HepG2 (cell line): ENCODE measurements around the gene CASKIN2. TPM values are rescaled to one million over a fixed set of nuclear protein-coding genes. Genes with fewer than 3 reads are reported as not detected.

Experiments used
- ATAC-seq: fragments of 200-7000 bp; cut with Tn5 transposase; 3 replicates; pipeline ENCODE4 v1.9.1; 2020; ENCODE audit warnings: mild to moderate bottlenecking, moderate library complexity
- BruUV-seq: library from RNA; stranded (reverse); fragments of 400-500 nt; replicated peaks from 2 replicates; lab custom pipeline; 2021; lab: Mats Ljungman, UMichigan
- CTCF ChIA-PET: fragments of 300-600 bp; formaldehyde crosslinking; extraction: SDS; loops from one replicate; lab custom pipeline; 2021; ENCODE audit warnings: low total read pairs, inconsistent platforms, low intra/inter-chr PET ratio; lab: Yijun Ruan, JAX
- POLR2A ChIA-PET: fragments of 350-600 bp; sonication (Branson Sonifier 250); formaldehyde crosslinking; loops from one replicate; lab custom pipeline; 2020; ENCODE audit warnings: antibody characterized with exemption, inconsistent platforms; lab: Yijun Ruan, JAX
- DNase-seq: peaks from one replicate; pipeline ENCODE4 v3.0.0-alpha.2; 2015; ENCODE audit warnings: low spot score
- FAIRE-seq: peaks from 3 replicates; lab custom pipeline; 2011; peaks lifted over from hg19 to GRCh38; lab: Jason Lieb, UNC
- H2AFZ ChIP-seq: one replicate; pipeline ENCODE4 v1.6.1; 2011; ENCODE audit warnings: low read length, inconsistent platforms
- H3K27ac ChIP-seq: fragments of 300-600 bp; 3 replicates; pipeline ENCODE4 v1.8.0; 2011; ENCODE audit warnings: mixed run types, mild to moderate bottlenecking, mixed read lengths, low read length, inconsistent platforms; ENCODE audit not compliant: insufficient read depth; ENCODE audit errors: extremely low read length
- H3K27me3 ChIP-seq, 2 experiments: fragments of 200-600 bp in 1 of 2; 2 replicates in 1 of 2; 3 replicates in 1 of 2; pipeline versions ENCODE4 v1.6.0 to v1.8.0; 2011; ENCODE audit warnings: low read length in 2 of 2, mild to moderate bottlenecking in 2 of 2, moderate library complexity in 2 of 2, inconsistent platforms in 1 of 2; ENCODE audit not compliant: insufficient read depth in 2 of 2, control insufficient read depth in 1 of 2
- H3K36me3 ChIP-seq, 2 experiments: fragments of 200-600 bp in 1 of 2; replicated peaks in 1 of 2; 2 replicates in 1 of 2; 3 replicates in 1 of 2; pipeline versions ENCODE4 v1.5.1 to v1.8.0; 2011; ENCODE audit warnings: low read length in 2 of 2, inconsistent platforms in 1 of 2; ENCODE audit not compliant: insufficient read depth in 2 of 2, control insufficient read depth in 1 of 2
- H3K4me1 ChIP-seq: 2 replicates; pipeline ENCODE4 v1.5.1; 2012; ENCODE audit warnings: low read length, inconsistent platforms; ENCODE audit not compliant: insufficient read depth
- H3K4me2 ChIP-seq: 2 replicates; pipeline ENCODE4 v1.6.0; 2011; ENCODE audit warnings: low read depth, low read length, inconsistent platforms
- H3K4me3 ChIP-seq, 3 experiments: fragments of 200-600 bp in 1 of 3; sonication (generic), shearing (Covaris generic) in 1 of 3; replicated peaks in 1 of 3; 2 replicates each; pipeline ENCODE4 v1.5.1; 2011 to 2016; ENCODE audit warnings: low read length in 3 of 3, inconsistent platforms in 2 of 3, low read depth in 2 of 3, mild to moderate bottlenecking in 2 of 3, control low read depth in 1 of 3, mixed read lengths in 1 of 3; ENCODE audit not compliant: insufficient read depth in 1 of 3
- H3K79me2 ChIP-seq: one replicate; pipeline ENCODE4 v1.6.1; 2011; ENCODE audit warnings: low read length, inconsistent platforms; ENCODE audit not compliant: insufficient read depth
- H3K9ac ChIP-seq: 2 replicates; pipeline ENCODE4 v1.6.0; 2011; ENCODE audit warnings: mild to moderate bottlenecking, low read depth, low read length, inconsistent platforms; ENCODE audit not compliant: insufficient read depth
- H3K9me3 ChIP-seq: 2 replicates; pipeline ENCODE4 v1.5.1; 2012; ENCODE audit warnings: mild to moderate bottlenecking, low read length
- H4K20me1 ChIP-seq: 2 replicates; pipeline ENCODE4 v1.6.0; 2011; ENCODE audit warnings: inconsistent platforms, mild to moderate bottlenecking, low read length, moderate library complexity; ENCODE audit not compliant: insufficient read depth
- NRL ChIP-seq: sonication (generic); formaldehyde crosslinking; IDR thresholded peaks from 2 replicates; pipeline ENCODE4 v1.5.0; 2020; ENCODE audit warnings: missing genetic modification reagents, mild to moderate bottlenecking, moderate library complexity, borderline replicate concordance
- PAF1 ChIP-seq: IDR thresholded peaks from 2 replicates; pipeline ENCODE4 v1.6.1; 2016; ENCODE audit warnings: missing genetic modification reagents, missing compliant biosample characterization
- RCOR2 ChIP-seq: IDR thresholded peaks from 2 replicates; pipeline ENCODE4 v1.6.1; 2016; ENCODE audit warnings: missing biosample characterization, missing genetic modification reagents
- SAFB2 ChIP-seq: sonication (generic); formaldehyde crosslinking; IDR thresholded peaks from 2 replicates; pipeline ENCODE4 v1.5.1; 2020; ENCODE audit warnings: missing genetic modification reagents, low read depth, mild to moderate bottlenecking, borderline replicate concordance
- SMAD3 ChIP-seq: sonication (generic); formaldehyde crosslinking; IDR thresholded peaks from 2 replicates; pipeline ENCODE4 v1.4.0; 2020; ENCODE audit warnings: missing genetic modification reagents
- TSC22D2 ChIP-seq: sonication (generic); formaldehyde crosslinking; IDR thresholded peaks from 2 replicates; pipeline ENCODE4 v1.5.1; 2020; ENCODE audit warnings: missing genetic modification reagents, mild to moderate bottlenecking, borderline replicate concordance
- ZBTB3 ChIP-seq: sonication (generic); formaldehyde crosslinking; IDR thresholded peaks from 2 replicates; pipeline ENCODE4 v1.4.0; 2020; ENCODE audit warnings: low read depth, mild to moderate bottlenecking, moderate library complexity, missing genetic modification reagents, borderline replicate concordance
- ZBTB8A ChIP-seq: sonication (generic); formaldehyde crosslinking; IDR thresholded peaks from 2 replicates; pipeline ENCODE4 v1.4.0; 2020; ENCODE audit warnings: mild to moderate bottlenecking, low read depth, missing genetic modification reagents, borderline replicate concordance
- ZFP90 ChIP-seq: sonication (generic); formaldehyde crosslinking; IDR thresholded peaks from 2 replicates; pipeline ENCODE4 v1.8.0; 2022; ENCODE audit warnings: missing genetic modification reagents, mild to moderate bottlenecking, inconsistent platforms, borderline replicate concordance
- ZMYM4 ChIP-seq: sonication (generic); formaldehyde crosslinking; IDR thresholded peaks from 2 replicates; pipeline ENCODE4 v1.8.1; 2023; ENCODE audit warnings: mild to moderate bottlenecking, missing genetic modification reagents
- ZNF121 ChIP-seq: sonication (generic); formaldehyde crosslinking; IDR thresholded peaks from 2 replicates; pipeline ENCODE4 v1.5.0; 2020; ENCODE audit warnings: mild to moderate bottlenecking, missing genetic modification reagents
- ZNF235 ChIP-seq: sonication (generic); formaldehyde crosslinking; IDR thresholded peaks from 2 replicates; pipeline ENCODE4 v1.8.1; 2023; ENCODE audit warnings: mild to moderate bottlenecking, missing genetic modification reagents, borderline replicate concordance
- ZNF292 ChIP-seq: sonication (generic); formaldehyde crosslinking; IDR thresholded peaks from 2 replicates; pipeline ENCODE4 v1.8.1; 2022; ENCODE audit warnings: mild to moderate bottlenecking, low read depth, missing genetic modification reagents, borderline replicate concordance
- ZNF530 ChIP-seq: sonication (generic); formaldehyde crosslinking; IDR thresholded peaks from 2 replicates; pipeline ENCODE4 v1.5.0; 2020; ENCODE audit warnings: low read depth, mild to moderate bottlenecking, missing genetic modification reagents
- ZNF891 ChIP-seq: sonication (generic); formaldehyde crosslinking; IDR thresholded peaks from 2 replicates; pipeline ENCODE4 v1.5.0; 2020; ENCODE audit warnings: mild to moderate bottlenecking, missing genetic modification reagents
- ZSCAN29 ChIP-seq: sonication (generic); formaldehyde crosslinking; conservative IDR thresholded peaks from 2 replicates; pipeline ENCODE4 v1.4.0; 2020; ENCODE audit warnings: mild to moderate bottlenecking, missing genetic modification reagents
- WGBS: methylation state at CpG from one replicate; pipeline ENCODE4 v1.1.6; 2017; ENCODE audit warnings: low lambda C conversion rate; 5-methylcytosine and 5-hydroxymethylcytosine counted together
- in situ Hi-C: cut with HindIII; loops from 2 replicates; pipeline ENCODE4 v1.10.0; 2017; ENCODE audit warnings: low pct_unique_long_range_greater_than_20kb; ENCODE audit not compliant: extremely low pct_ligation_motif_present
- intact Hi-C: fragments of 100-400 bp; cut with micrococcal nuclease; formaldehyde crosslinking; loops from one replicate; pipeline ENCODE4 v1.10.0; 2022; ENCODE audit not compliant: unreplicated experiment
- polyA plus RNA-seq, 8 experiments: library from polyadenylated mRNA; depleted of rRNA in 3 of 8; stranded (reverse) in 7 of 8; unstranded in 1 of 8; fragments of >200 nt; fragmentation: Illumina TruSeq in 4 of 8; extraction: Trizol in 4 of 8; gene quantifications; 2 replicates each; pipeline versions ENCODE4 v1.2.1 to v1.2.3, GENCODE V29; 2011 to 2016; ENCODE audit warnings: low read depth in 4 of 8, missing spikeins in 1 of 8, mixed read lengths in 1 of 8; ENCODE audit not compliant: insufficient read depth in 1 of 8
- total RNA-seq, 5 experiments: library from RNA; depleted of rRNA; stranded (reverse); fragments of >200 nt; fragmentation: Illumina TruSeq; extraction: Trizol; gene quantifications; 2 replicates each; pipeline ENCODE4 v1.2.3, GENCODE V29; 2016; ENCODE audit warnings: low read depth in 1 of 5
- TF ChIP-seq, protein P1 (sequence below): sonication (generic); formaldehyde crosslinking; IDR thresholded peaks from 2 replicates; pipeline ENCODE4 v1.5.0; 2020; ENCODE audit warnings: missing genetic modification reagents, mild to moderate bottlenecking, borderline replicate concordance
- TF ChIP-seq, protein P2 (sequence below): sonication (generic); formaldehyde crosslinking; IDR thresholded peaks from 2 replicates; pipeline ENCODE4 v1.5.1; 2020; ENCODE audit warnings: missing genetic modification reagents, mild to moderate bottlenecking, borderline replicate concordance
- TF ChIP-seq, protein P3 (sequence below): IDR thresholded peaks from 2 replicates; pipeline ENCODE4 v1.6.1; 2016; ENCODE audit warnings: mild to moderate bottlenecking, missing biosample characterization, missing genetic modification reagents
- TF ChIP-seq, protein P4 (sequence below): sonication (generic); formaldehyde crosslinking; IDR thresholded peaks from 2 replicates; pipeline ENCODE4 v1.4.0; 2020; ENCODE audit warnings: missing genetic modification reagents; ENCODE audit errors: not compliant biosample characterization

CASKIN2 gene
- total and polyA plus RNA-seq, 2 of the 13 experiments (the other 11 are each of a cell fraction or from before 2014, with no cell fraction given): 5.2 to 7.8 TPM

DNA sequence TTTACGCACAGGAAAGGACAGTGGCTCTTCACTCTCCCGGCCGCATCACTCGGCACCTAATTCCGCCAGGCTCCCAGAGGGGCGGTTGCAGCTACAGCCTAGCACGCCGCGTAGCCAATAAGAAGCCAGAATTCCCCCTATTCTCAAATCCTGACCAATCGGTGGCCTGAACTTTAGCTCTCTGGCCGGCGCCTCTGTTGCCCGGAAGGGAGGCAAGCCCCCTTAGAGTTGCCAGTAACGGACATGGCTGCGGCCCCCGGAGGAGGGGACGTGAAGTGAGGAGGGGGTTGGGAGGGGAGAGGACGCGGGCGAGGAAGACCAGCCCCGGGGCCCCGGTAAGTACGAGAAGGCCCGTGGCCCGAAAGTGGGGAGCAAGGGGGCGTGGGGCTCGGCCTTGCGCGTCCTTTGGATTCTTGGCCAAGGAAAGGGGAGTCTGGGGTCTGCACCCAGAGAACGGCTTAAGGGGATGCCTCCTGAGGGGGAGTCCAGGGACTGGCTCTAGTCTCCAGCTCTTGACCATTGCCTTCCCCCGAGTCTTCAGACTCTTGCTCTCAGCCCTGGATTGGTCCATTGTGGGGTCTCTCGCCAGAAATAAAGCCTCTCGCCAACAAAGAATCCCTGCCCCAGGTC lies 58.8 kb downstream of the CASKIN2 start, which contains the start of gene TMEM94:
TMEM94 (plus strand) TSS at position 219 of the 630 bp plus-strand sequence. CDS start 15,271 bp downstream, outside the sequence.
- Histone ChIP-seq H2AFZ (no peak within 1 kb of the TSS), H3K4me1 (peaks cover 87% of the 10 kb centered on the region), H3K9me3 (no peaks in the 10 kb centered on the region), H4K20me1 (no peaks in the 10 kb centered on the region), H3K27ac (peak within 1 kb of the TSS; percentile 93), H3K79me2 (peaks cover 22% of the 10 kb centered on the region), H3K9ac (peak within 1 kb of the TSS; percentile 92), H3K27me3 (no peaks in the 10 kb centered on the region; a peak in 1 of 5 replicates), H3K4me2 (peak within 1 kb of the TSS; percentile 88), H3K36me3 (no peaks in the 10 kb centered on the region), H3K4me3 (peak within 1 kb of the TSS; percentile 70 to 98 (median 87))
- DNase-seq (peak; percentile 99), FAIRE-seq (peak; percentile 94), ATAC-seq (peak; percentile 90)
- CTCF ChIA-PET: no interaction called here
- TSS peak; percentile 71 for BruUV-seq
- 1% methylated on average over 31 of the region's 33 CpGs for WGBS
- POLR2A ChIA-PET: interaction anchor here (0.6 to 3.4 kb wide), 36 partner anchors 8 to 485 kb away, joined by 3 to 35 read pairs (median 4); partner anchors contain the start of genes ATP5PD, GGA3, GRB2 and KCTD2
- in situ Hi-C loops (no loop called here), intact Hi-C loops (loop anchor here (5.0 kb wide), 1 partner anchor 56 kb away; no protein-coding TSS in a partner anchor)
- TF ChIP-seq PAF1 (CRISPR knock-in tag) (no peak), ZMYM4 (CRISPR knock-in tag) (peak; percentile 66; the same call in 1 of the 2 replicates), RCOR2 (CRISPR knock-in tag) (0 out of 2 replicates have a peak, but pooled peaks have one; percentile 29), ZBTB3 (CRISPR knock-in tag) (0 out of 2 replicates have a peak, but pooled peaks have one; percentile 64), ZBTB8A (peak; percentile 59; the same call in 1 of the 2 replicates), ZNF530 (CRISPR knock-in tag) (0 out of 2 replicates have a peak, but pooled peaks have one; percentile 59), SMAD3 (CRISPR knock-in tag) (0 out of 2 replicates have a peak, but pooled peaks have one; percentile 25), ZSCAN29 (CRISPR knock-in tag) (0 out of 2 replicates have a peak, but pooled peaks have one; percentile 76), NRL (CRISPR knock-in tag) (peak; percentile 63), ZNF292 (CRISPR knock-in tag) (0 out of 2 replicates have a peak, but pooled peaks have one; percentile 33), ZNF891 (CRISPR knock-in tag) (peak; percentile 72), ZFP90 (CRISPR knock-in tag) (peak; percentile 28; the same call in 1 of the 2 replicates), TSC22D2 (CRISPR knock-in tag) (peak; percentile 55; the same call in 1 of the 2 replicates), ZNF235 (CRISPR knock-in tag) (0 out of 2 replicates have a peak, but pooled peaks have one; percentile 34), SAFB2 (CRISPR knock-in tag) (0 out of 2 replicates have a peak, but pooled peaks have one; percentile 26), ZNF121 (CRISPR knock-in tag) (peak; percentile 61; the same call in 1 of the 2 replicates)
- TF ChIP-seq, protein P1, sequence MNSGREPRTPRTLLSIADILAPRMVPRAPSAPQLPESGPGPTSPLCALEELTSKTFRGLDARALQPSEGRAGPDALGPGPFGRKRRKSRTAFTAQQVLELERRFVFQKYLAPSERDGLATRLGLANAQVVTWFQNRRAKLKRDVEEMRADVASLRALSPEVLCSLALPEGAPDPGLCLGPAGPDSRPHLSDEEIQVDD: no peak; the same call in 1 of the 2 replicates
- TF ChIP-seq, protein P2, sequence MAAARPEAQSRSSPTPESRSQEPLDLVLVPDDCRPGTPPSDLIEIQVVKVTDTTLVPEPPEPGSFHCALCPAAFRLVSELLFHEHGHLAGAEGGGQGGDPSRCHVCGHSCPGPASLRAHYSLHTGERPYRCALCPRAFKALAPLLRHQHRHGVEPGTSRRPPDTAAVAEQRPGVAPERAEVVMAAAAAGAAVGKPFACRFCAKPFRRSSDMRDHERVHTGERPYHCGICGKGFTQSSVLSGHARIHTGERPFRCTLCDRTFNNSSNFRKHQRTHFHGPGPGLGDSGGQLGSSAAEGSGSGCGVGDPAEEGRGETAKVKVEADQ (CRISPR knock-in tag): 0 out of 2 replicates have a peak, but pooled peaks have one; percentile 72
- TF ChIP-seq, protein P3, sequence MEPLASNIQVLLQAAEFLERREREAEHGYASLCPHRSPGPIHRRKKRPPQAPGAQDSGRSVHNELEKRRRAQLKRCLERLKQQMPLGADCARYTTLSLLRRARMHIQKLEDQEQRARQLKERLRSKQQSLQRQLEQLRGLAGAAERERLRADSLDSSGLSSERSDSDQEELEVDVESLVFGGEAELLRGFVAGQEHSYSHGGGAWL: peak; percentile 73; the same call in 1 of the 2 replicates
- TF ChIP-seq, protein P4, sequence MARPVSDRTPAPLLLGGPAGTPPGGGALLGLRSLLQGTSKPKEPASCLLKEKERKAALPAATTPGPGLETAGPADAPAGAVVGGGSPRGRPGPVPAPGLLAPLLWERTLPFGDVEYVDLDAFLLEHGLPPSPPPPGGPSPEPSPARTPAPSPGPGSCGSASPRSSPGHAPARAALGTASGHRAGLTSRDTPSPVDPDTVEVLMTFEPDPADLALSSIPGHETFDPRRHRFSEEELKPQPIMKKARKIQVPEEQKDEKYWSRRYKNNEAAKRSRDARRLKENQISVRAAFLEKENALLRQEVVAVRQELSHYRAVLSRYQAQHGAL (CRISPR knock-in tag): peak; percentile 45
